Ramos (cell line): ENCODE results near the gene OTOL1.

Experiments
- in situ Hi-C: fragments of 300-500 bp; cut with MboI; formaldehyde crosslinking; loops from one replicate; pipeline ENCODE4 v1.14.3; 2022; ENCODE audit warnings: low sequenced_read_pairs; ENCODE audit not compliant: unreplicated experiment

The OTOL1 gene

GRCh38 chr3:161531930-161532329 lies 35.3 kb downstream of the OTOL1 start:
- in situ Hi-C loops: no loop called here

GRCh38 chr3:161540594-161540993 lies 44.0 kb downstream of the OTOL1 start:
- in situ Hi-C loops: no loop called here

- in situ Hi-C loops: no loop called here
These were observed 49.2 kb downstream of the OTOL1 start for GRCh38 chr3:161545824-161546223.

GRCh38 chr3:161548301-161548700 lies 51.7 kb downstream of the OTOL1 start:
- in situ Hi-C loops: no loop called here

GRCh38 chr3:161549261-161549660 lies 52.7 kb downstream of the OTOL1 start:
- in situ Hi-C loops: no loop called here

- in situ Hi-C loops: no loop called here
These were observed 54.0 kb downstream of the OTOL1 start for GRCh38 chr3:161550491-161551195.

GRCh38 chr3:161551697-161552096 lies 55.1 kb downstream of the OTOL1 start:
- in situ Hi-C loops: no loop called here

- in situ Hi-C loops: no loop called here
These were observed 56.5 kb downstream of the OTOL1 start for GRCh38 chr3:161552984-161553560.
